H1 (cell line): ENCODE data around the gene PATJ.

Experiments
- CEBPB ChIP-seq: IDR thresholded peaks from 2 replicates; pipeline ENCODE4 v1.6.1; 2012; ENCODE audit warnings: low read depth, low read length
- EZH2 ChIP-seq: fragments of 200-600 bp; sonication (generic); IDR thresholded peaks from 2 replicates; pipeline ENCODE4 v1.7.1; 2012; ENCODE audit warnings: low read depth, mild to moderate bottlenecking, moderate library complexity, low read length, inconsistent platforms; ENCODE audit not compliant: severe bottlenecking
- GTF2F1 ChIP-seq: IDR thresholded peaks from 2 replicates; pipeline ENCODE4 v1.6.1; 2012; ENCODE audit warnings: low read depth, low read length, improper control_type of control experiment, borderline replicate concordance
- HDAC2 ChIP-seq, 2 experiments: fragments of 300-600 bp in 1 of 2; sonication (generic) in 1 of 2; IDR thresholded peaks; 2 replicates each; pipeline ENCODE4 v1.6.1; 2011 to 2012; ENCODE audit warnings: low read depth in 2 of 2, low read length in 2 of 2, mild to moderate bottlenecking in 2 of 2, moderate library complexity in 2 of 2, borderline replicate concordance in 1 of 2, inconsistent platforms in 1 of 2
- MAFK ChIP-seq: IDR thresholded peaks from 2 replicates; pipeline ENCODE4 v1.6.1; 2012; ENCODE audit warnings: low read depth, mild to moderate bottlenecking, improper control_type of control experiment, low read length
- MAX ChIP-seq: IDR thresholded peaks from 2 replicates; pipeline ENCODE4 v1.6.1; 2012; ENCODE audit warnings: inconsistent platforms
- TAF1 ChIP-seq: IDR thresholded peaks from 2 replicates; pipeline ENCODE4 v1.6.1; 2011; ENCODE audit warnings: mild to moderate bottlenecking, low read depth, low read length

GRCh38 chr1:61753998-61754508 lies 11.8 kb downstream of the PATJ start:
- TF ChIP-seq MAX (no peak), CEBPB (no peak), TAF1 (no peak), EZH2 (no peak), HDAC2 (IDR thresholded peaks at IDR 0.05; ENCODE audit: borderline replicate concordance in 1 of 2, low read depth in 2 of 2, low read length in 2 of 2) (no peak), GTF2F1 (no peak), MAFK (no peak)
